ENCODE results near the gene FAM120A.
"Not testable (repeated sequence)": the region's sequence is repeated elsewhere in the genome, so short reads cannot be mapped to it uniquely, and the experiment has no call there.

Gene FAM120A, protein sequence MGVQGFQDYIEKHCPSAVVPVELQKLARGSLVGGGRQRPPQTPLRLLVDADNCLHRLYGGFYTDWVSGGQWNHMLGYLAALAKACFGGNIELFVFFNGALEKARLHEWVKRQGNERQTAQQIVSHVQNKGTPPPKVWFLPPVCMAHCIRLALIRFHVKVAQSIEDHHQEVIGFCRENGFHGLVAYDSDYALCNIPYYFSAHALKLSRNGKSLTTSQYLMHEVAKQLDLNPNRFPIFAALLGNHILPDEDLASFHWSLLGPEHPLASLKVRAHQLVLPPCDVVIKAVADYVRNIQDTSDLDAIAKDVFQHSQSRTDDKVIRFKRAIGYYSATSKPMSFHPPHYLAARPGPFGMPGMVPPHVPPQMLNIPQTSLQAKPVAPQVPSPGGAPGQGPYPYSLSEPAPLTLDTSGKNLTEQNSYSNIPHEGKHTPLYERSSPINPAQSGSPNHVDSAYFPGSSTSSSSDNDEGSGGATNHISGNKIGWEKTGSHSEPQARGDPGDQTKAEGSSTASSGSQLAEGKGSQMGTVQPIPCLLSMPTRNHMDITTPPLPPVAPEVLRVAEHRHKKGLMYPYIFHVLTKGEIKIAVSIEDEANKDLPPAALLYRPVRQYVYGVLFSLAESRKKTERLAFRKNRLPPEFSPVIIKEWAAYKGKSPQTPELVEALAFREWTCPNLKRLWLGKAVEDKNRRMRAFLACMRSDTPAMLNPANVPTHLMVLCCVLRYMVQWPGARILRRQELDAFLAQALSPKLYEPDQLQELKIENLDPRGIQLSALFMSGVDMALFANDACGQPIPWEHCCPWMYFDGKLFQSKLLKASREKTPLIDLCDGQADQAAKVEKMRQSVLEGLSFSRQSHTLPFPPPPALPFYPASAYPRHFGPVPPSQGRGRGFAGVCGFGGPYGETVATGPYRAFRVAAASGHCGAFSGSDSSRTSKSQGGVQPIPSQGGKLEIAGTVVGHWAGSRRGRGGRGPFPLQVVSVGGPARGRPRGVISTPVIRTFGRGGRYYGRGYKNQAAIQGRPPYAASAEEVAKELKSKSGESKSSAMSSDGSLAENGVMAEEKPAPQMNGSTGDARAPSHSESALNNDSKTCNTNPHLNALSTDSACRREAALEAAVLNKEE

GRCh38 chr9:93450945-93451815 is at the start of gene FAM120A:
Gene FAM120A, plus strand, starts transcription at chr9:93451685. Its CDS starts 231 bp downstream, at chr9:93451916.
- peak; percentile 74 for DNase-seq

GRCh38 chr9:93406371-93406770 is 45.1 kb upstream of the FAM120A start:
- DNase-seq, result no peak

DNA sequence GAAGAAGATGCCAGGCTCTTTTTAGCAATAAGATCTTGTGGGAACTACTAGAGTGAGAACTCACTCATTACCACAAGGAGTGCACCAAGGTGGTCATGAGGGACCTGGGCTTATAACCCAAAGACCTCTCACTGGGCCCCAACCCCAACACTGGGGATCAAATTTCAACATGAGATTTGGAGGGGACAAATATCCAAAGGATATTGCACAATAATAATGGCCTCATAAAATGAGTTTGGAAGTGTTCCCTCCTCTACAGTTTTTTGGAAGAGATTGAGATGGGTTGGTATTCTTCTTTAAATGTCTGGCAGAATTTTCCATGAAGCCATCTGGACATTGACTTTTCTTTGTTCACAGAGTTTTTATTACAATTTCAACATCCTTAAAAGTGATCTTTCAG is 38.0 kb upstream of the FAM120A start:
- DNase-seq, result no peak

- no peak for DNase-seq
These were observed 36.3 kb upstream of the FAM120A start for GRCh38 chr9:93415176-93415690.

GRCh38 chr9:93416530-93417235 is 34.8 kb upstream of the FAM120A start:
- no peak for DNase-seq

GRCh38 chr9:93417538-93417937 is 33.9 kb upstream of the FAM120A start:
- no peak for DNase-seq

- DNase-seq, result no peak
These were observed 32.5 kb upstream of the FAM120A start for GRCh38 chr9:93419023-93419422.

DNA sequence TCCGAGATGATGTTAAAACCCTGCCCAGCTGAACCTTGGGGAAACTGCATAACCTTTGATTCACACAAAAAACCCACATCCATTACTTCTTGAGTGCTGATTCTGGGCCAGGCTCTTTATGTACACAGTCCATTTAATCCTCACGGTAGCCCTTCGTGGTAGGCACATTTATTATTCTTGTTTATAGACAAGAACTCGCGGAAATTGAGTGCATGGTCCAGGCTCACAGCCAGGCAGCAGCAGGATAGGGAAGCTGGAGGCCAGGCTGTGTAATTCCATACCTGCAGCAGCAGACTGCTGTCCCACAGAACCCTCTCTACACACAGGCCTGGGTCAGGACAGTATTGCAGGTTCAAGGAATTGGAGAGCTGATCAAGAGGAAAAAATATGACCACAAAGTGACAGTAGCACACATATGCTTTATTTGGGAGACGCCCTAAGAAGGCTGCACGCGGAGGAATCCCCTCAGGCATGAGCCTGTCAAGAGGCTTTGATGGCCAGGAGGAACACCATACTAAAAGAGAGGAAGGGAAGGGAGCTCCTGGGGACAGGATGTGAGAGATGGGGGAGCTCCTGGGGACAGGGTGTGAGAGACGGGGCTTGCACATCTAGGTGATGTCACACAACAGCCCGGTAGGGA is 28.4 kb upstream of the FAM120A start:
- DNase-seq, result no peak

GRCh38 chr9:93427655-93428379 is 23.7 kb upstream of the FAM120A start:
- DNase-seq, result no peak

DNA sequence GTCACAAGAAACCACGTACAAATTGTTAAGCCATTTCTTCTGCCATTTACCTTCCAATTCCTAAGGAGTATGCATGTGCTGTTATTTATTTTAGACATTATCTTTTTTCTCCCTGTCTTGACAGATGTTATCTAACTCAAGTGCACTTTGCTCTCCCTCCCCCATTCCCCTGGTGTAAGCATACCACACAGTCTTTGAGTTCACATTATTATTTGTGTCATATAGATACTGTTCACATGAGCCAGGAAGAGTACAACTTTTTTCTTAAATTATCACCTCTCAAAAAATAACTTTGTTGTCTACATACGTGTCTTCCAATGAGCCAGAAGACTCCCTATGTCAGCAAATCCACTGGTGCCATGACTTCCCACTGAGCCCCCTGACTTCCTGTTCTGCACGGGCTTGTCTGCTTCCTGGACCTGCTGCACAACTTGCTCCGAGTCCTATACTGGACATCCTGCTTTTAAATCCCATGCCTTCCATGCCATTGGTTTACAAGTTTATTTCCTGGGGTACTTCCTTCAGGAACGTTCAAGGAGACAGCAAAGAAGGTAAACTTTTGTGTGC is 19.9 kb upstream of the FAM120A start:
- DNase-seq, result no peak

DNA sequence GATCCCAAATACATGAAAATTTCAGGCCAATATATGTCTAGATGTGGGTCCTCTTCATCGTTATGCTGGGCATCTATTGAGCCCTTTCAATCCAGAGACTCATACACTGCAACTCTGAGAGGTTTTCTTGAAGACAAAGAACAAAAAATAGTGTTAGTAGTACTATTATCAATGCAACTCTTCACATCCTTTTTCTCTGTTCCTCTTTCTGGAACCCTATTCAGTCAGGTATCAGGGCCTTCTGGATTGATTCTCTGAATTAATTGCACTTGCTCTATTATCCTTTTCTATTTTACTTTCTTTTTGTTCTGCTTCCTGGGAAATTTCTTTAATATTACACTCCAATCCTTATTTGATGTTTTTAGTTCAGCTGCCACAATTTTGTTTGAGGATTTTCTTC is 18.5 kb upstream of the FAM120A start:
- DNase-seq, result no peak

- DNase-seq, result no peak
These were observed 17.4 kb upstream of the FAM120A start for GRCh38 chr9:93434056-93434455.

DNA sequence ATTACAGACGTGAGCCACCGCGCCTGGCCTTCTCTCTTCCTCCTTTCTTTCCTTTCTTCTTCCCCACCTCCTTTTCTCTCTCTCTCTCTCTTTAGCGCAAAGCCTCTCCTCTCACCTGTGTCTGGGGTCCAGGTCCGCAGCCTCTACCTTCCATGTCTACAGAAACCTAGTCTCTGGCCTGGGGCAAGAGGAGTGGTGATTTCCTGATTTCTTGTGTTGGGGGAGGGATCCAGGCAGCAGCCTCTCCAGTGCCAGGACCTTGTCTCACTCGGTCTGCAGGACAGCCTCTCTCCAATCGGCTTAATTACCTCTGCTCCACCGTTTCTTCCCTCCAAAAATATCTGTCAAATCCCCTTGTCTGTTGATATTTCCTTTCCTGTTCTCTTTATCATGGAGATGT is 16.1 kb upstream of the FAM120A start:
- DNase-seq, result no peak

- DNase-seq, result no peak
These were observed 15.3 kb upstream of the FAM120A start for GRCh38 chr9:93436218-93436617.

DNA sequence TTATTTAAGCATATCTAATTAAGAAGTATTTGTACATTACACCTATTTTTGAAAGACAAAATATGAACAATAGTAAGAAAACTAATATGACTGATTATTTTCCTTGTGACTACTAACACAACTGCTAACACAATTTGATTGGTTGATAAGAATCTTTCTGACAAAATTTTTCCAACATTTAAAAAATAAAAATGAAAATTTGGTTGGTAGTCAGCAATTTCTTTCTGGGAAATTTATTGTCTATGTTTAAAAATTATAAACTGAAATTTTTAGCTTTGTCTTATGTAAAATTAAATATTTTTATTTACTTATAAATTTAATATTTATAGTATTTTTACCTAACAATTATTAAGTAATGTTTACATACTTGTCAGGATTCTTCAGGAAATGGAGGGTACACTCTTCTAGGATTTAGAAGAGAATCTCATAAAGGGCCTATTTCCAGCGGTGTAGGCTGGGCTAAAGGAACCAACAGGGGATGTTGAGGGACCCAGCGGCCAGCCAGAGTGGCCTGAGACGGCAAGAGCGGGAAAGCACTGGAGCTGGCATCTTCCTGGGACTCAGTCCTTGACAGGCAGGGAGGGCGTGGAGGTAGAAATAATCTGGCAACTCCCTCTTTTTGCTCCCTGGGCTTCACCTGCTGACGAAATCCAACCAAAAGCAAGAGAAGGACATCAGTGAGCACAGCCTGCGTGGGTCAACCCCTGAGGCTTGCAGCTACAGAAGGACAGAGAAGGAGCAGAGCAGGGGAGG is 14.7 kb upstream of the FAM120A start:
- no peak for DNase-seq

- no peak for DNase-seq
These were observed 13.5 kb upstream of the FAM120A start for GRCh38 chr9:93437996-93438395.

DNA sequence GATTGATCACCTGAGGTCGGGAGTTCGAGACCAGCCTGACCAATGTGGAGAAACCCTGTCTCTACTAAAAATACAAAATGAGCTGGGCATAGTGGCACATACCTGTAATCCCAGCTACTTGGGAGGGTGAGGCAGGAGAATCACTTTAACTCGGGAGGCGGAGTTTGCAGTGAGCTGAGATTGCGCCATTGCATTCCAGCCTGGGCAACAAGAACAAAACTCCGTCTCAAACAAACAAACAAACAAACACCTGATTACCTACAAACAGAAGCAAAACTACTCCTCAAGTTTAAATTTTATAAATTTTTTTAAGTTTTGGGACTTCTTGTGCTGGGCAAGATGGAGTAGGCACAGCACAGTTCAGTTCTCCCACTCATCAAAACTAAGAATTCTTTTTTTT is 12.2 kb upstream of the FAM120A start:
- DNase-seq, result not testable (repeated sequence)

DNA sequence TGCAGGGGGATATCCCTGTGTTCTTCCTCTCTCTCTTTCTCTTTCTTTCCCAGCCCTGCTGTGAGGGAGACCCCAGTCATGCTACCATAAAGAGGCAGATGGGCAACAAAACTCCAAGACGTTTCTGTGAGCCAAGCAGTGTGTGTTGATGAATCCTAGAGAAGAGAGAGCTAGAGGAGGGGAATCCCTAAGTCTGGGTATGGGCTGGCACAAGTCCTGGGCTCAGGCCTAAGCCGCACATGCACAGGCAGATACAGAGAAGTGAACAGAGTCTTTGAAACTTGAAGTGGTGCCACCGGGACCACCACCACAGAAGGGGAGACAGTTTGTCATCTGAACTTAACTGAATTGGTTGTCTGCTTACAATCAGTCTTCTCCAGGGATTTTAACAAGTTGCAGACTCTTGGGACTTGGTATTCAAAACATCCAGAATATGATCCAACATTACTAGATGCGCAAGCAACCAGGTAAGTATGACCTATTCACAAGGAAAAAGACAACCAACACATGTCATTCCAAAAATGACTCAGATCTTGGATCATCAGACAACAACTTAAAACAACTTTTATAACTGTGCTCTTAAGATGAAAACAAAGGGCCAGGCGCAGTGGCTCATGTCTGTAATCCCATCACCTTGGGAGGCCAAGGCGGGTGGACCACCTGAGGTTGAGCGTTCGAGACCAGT is 10.4 kb upstream of the FAM120A start:
- no peak for DNase-seq

DNA sequence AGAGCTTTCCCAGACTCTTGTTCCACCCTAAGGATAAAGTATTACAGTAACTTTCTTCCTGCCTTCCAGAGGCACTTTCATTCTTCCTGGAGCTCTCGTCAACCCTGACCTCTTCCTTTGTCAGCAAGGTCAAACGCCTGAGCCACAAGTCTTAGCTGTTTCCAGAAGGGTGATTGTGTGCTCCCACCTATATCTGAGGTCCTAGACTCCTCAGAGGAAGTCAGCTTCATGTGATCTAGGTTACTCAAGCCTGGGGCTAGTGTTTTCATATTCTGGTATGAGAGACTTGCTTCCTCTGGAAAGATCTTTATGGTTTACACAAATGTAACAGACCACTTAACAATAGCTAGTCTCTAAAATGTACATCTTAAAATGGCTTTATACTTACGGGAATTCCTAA is 5.4 kb upstream of the FAM120A start:
- no peak for DNase-seq

Data from stimulated activated naive CD4-positive, alpha-beta T cell treated with Interleukin-2 at 50 U/mL for 16 hours (primary cell).